ENCODE measurements around the gene CALN1. TPM values are rescaled to one million over a fixed set of nuclear protein-coding genes. Genes with fewer than 3 reads are reported as not detected.

CALN1 gene
- polyA plus RNA-seq, 1 donor, result 1.8 TPM

DNA sequence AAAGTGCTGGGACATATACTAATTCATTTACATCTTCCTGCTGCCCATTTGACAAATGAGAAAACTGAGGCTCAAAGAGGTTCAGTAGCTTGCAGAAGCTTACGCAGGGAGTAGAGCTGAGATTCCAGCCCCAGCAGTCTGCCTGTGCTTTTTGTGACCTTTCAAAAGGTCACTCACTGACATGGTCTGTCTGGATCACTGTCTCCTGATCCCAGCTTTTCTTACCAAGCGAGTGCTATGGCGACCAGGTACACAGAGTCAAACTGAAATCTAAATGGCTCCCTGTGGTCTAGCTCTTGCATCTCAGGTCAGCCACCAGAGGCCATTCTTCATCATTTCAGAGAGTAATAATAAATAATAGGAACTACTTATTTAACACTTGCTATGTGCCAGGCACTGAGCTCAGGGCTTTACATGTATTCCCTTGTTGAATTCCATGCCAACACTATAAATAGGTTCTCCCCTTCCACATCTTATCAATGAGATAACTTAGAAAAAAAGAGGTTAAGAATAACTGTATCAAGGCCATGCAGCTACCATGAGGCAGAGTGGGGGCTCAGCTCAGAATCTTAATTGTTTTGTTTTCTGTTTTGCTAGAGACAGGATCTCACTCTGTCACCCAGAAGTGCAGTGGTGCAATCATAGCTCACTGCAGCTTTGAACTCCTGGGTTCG is 381.0 kb downstream of the CALN1 start:
- no peak for DNase-seq

DNA sequence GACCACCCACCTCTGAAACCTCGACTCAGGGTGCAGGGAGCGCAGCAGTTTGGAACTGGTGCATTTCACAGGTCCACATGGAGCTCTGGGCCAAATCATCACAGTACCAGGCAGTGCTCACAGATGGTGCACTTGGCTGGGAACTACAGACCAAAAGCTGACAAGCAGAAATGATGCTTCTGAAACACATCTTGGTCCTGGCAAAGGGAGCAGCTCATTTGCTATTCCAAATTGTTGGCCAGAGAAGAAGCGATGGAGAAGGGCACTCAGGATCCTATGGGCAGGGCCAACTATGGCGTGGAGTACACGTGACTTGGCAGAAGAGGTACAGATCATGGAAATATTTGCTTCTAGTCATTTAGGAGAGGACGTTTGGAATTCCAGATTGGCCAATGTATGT is 383.9 kb downstream of the CALN1 start:
- DNase-seq, result no peak

DNA sequence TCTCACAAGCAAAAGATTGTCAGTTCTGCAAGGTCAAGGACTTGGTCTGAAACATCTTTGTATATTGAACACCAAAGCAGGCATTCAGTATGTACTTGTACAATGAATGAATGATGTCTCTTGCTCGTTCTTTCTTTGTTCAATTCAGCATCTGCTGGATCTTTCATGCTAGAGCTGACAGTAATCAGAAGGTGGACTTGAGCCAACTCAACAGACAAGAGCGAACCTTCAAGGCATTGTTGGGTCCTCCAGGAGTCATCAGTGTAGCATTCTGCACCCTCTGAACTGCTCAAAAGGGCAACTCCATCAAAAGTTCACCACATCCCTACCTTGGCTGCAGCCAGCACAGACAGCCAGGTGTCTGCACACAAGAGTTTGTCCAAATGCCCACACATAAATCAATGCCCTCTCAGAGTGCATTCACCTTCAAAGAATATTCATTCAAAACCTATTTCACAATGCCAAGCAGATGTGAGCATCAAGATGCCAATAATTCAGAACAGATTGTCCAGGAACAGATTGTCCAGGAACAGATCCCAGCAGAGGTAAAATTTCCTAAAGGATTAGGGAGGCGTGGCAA is 386.7 kb downstream of the CALN1 start:
- DNase-seq, result no peak

DNA sequence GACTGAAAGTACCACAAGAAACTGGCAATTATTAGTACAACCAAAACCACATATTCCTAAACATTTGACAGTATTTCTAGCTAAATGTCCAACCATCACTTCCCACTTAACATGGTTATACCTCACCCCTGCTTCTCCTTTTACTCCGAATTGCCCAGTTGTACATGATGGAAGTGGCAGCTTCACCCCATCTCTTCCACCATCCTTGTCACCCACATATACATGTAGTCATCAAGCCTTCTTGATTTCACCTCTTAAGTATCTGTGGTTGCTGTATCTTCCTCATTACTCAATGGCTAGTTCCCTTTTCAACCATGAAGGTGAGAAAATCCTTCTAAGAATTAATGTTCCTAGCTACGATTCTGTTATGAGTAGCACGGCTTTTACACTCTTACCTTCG is 388.2 kb downstream of the CALN1 start:
- DNase-seq, result no peak

DNA sequence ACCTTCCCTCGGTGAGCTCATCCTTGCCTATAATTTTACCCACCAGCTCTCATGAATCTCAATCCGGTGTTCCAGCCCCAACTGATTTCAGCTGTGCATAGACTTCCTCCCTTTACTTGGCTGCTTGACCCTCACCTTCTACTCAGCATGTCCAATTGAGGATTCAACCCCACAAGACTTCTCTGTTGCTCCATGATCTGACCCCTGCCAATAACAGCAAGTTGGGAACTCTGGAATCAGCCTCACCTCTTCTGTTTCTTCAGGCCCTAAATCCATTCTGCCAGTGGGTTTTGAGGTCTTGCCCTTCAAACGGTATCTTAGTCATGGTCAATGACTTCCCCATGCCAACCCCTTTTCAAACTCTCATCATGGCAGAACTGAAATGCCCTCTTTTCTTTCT is 390.4 kb downstream of the CALN1 start:
- DNase-seq, result no peak

DNA sequence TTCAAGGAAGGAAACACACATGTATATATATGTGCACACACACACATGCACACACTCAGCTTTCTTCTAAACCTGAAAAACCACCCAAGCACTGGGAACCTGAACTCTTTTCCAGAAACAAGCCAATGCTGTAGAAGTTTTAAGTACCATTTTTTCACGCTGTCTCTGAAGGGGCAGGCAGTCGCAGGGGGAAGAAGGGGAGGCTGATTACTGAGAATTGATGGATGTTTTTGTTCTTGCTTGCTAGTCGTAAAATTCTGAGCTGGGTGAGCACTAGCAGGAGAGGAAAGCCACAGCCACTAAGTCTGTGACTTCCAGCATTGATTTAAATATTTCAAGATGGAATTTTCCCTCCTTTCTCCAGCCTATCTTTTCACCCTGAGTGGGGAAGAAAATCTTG is 391.8 kb downstream of the CALN1 start:
- DNase-seq, result no peak

DNA sequence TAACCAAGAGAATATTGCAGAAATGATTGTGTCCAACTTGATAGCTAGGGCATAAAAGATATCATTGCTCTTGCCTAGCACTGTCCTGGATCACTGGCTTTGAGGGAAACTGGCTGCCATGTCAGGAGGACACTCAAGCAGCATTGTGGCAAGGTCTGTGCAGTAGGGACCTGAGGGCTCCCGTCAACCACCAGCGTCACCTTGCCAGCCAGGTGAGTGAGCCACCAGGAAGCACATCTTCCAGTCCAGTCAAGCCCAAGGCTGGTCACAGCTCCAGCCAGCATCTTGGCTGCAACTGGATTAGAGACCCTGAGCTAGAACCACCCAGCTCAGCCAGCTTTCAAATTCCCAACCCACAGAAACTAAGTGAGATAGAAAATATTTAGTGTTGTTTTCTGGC is 392.7 kb downstream of the CALN1 start:
- no peak for DNase-seq

DNA sequence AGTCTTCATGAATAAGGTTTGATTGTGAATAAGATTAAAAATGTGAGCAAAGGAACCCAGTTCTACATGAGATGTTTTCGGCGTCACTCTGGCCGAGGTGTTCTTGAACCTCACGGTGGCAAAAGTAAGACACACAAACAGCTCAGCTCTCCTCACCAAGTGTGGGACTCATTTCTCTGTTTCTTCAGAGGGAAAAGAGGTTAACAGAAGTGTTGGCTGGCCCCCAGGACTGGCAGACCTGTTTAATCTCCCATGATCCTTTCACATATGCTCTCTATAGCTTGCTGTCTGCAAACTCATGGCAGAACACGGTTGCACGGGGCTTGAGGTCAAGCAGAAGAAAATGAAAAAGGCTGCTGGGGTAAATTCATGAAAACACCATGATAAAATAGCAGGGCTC is 394.4 kb downstream of the CALN1 start:
- no peak for DNase-seq

DNA sequence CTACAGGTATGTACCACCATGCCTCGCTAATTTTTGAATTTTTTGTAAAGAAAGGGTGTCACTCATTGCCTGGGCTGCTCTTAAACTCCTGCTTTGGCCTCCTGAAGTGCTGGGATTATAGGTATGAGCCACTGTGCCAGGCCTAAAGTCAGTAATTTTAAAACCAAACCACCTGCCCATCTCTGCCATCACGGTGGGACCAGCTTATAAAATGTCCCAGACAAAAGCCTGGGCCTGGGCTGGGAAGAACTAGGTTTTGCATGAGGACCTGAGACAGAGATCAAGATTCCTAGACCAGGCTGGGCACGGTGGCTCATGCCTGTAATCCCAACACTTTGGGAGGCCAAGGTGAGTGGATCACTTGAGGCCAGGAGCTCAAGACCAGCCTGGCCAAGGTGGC is 395.6 kb downstream of the CALN1 start:
- DNase-seq, result no peak

DNA sequence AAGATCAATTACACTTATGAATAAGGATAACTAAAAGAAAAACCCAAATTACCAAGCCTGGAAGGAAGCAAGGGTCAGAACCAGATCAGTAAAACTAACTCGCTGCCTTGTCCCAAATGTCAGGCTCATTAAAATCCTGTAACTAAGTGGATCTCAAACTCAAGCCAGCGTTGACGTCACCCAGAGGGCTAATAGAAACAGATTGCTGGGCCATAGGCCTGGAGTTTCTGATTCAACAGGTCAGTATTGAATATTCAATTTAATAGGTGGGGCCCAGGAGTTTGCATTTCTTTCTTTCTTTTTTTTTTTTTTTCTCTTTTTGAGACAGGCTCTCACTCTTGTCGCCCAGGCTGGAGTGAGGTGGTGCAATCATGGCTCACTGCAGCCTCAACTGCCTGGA is 397.0 kb downstream of the CALN1 start:
- no peak for DNase-seq

DNA sequence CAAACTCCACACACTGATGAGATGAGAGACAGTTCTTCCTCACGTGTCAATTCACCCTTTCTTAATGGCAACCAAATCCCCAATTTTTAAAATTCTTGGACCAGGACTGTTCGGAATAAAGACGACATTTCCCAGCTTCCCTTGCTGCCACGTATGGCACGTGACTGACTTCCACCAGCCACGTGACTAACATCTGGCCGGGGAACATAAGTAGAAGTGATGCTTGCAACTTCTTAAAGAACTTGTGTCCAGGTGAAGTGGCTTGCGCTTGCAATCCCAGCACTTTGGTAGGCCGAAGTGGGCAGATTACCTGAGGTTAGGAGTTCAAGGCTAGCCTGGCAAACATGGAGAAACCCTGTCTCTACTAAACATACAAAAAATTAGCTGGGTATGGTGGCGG is 405.1 kb downstream of the CALN1 start:
- no peak for DNase-seq

DNA sequence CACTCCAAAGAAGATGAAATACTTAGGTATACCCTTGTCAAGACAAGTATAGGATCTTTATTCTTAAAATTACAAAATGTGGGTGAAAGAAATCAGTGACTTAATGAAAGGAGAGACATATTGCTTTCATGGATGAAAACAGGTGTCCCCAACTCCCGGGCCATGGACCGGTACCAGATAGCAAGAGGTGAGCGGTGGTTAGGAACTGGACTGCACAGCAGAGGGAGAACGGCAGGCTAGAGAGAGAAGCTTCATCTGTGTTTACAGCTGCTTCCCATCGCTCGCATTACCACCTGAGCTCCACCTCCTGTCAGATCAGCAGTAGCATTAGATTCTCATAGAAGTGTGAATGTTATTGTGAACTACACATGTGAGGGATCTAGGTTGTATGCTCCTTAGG is 408.9 kb downstream of the CALN1 start:
- no peak for DNase-seq

DNA sequence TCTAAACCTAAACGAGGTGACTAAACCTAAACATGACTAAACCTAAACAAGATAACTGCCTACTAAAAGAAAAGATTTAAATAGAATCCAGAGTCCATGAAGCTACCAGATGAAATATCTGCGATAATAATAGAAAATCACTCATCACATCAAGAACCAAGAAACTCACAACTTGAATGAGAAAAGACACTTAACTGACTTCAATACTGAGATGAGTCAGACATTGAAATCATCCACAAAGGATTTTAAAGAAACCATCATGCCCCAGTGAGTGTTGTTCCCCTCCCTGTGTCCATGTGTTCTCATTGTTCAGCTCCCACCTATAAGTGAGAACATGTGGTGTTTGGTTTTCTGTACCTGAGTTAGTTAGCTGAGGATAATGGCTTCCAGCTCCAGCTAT is 416.0 kb downstream of the CALN1 start:
- DNase-seq, result no peak

DNA sequence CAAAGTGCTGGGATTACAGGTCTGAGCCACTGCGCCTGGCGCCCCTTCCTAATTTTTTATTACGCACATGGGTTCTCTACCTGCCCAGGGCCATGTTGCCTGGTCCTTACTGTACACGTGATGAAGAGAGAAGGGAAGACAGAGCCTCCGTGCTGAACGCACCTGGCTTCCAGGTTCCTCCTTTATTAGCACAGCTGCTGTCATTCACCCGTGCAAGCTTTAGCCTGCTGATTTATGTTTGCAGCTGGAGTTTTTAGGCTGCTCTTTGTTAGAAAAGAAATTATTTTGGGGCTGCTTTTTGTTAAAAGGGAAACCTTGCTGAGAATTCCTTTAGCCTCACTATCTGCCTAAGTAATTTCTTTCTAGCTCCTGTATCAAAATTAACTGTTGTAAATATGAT is 417.0 kb downstream of the CALN1 start:
- DNase-seq, result no peak

DNA sequence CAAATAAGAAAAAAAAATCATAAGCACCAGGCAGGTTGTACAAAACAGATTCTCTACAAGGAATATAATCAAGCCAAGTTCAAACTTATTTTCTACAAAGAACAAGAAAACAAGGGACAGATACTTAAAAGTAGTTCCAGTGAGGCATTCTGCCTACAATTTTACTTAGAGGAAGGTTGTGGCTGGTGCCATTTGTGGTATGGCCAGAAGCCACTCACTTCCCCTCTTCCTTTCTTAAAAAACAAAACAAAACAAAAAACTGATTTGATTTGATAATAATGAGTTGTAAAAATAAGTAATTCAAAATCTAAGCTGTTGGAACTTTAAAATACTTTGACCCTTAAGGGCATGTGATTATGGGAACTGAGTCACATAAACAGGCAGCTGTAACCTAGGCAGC is 420.6 kb downstream of the CALN1 start:
- no peak for DNase-seq

DNA sequence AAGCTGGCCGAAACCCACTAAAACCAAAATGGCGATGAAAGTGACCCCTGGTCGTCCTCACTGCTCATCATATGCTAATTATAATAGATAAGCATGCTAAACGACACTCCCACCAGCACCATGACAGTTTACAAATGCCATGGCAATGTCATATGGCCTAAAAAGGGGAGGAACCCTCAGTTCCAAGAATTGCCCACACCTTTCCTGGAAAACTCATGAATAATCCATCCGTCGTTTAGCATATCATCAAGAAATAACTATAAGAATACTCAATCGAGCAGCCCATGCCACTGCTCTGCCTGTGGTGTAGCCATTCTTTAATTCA is 422.0 kb downstream of the CALN1 start:
- no peak for DNase-seq

DNA sequence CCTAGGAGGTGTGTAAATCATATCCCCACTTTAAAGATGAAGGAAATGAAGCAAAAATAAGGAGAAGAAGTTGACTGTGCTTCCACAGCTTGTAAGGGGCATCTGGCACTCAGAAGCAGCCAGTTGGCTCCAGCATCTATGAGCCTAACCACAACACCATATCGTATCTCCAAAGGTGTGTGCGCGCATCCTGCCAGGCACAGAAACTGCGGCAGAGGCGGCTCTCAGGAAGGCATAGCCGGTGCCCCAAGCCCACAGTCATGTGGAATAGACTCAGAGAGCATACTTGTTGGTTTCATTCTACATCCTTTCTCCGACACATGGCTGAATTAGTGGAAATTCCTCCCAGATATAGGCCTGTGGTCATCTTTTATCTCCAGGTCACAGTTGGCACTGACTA is 423.9 kb downstream of the CALN1 start:
- DNase-seq, result no peak

DNA sequence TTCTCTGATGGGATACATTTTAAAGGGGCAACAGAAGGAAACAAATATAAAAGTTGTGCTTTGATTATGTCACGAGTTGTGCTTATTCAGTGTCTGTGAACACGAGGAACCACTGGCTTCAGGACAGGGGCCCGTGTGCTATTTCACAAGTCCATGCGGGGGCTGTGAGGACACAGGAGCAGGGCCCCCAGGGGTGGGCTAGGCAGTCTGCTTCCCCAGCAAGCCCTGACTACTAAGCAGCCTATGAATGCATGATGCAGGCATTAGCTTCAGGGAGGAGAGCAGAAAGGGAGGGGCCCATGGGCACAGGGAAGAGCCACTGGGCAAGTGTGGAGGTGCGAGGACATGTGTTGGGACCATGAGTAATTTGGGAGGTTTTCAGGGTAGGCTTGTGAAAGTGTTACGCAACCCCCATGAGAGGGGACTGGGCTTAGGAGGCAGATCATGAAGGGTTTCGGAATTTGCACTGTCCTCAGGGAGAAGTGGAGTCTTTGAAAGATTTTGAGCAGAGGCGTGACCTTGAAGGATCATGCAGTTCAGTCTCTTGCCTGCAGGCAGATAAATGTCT is 424.9 kb downstream of the CALN1 start:
- no peak for DNase-seq

DNA sequence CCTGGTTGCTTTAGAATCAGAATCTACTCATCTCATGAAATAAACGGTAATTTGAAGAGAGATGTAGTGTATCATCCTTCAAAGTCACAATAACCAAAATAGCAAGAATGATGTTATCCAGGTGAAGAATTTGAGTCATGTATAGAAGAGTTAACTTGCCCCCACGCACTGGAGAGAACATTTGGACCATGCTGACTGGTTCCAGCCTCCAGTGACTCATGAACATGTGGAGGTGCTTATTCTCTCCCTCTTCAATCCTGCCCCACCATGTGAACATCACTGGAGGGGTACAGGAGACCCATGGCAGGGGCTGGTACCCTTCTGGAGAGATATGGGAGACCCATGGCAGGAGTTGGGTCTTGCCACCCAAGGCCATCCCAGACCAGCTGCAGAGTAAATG is 427.8 kb downstream of the CALN1 start:
- DNase-seq, result no peak

DNA sequence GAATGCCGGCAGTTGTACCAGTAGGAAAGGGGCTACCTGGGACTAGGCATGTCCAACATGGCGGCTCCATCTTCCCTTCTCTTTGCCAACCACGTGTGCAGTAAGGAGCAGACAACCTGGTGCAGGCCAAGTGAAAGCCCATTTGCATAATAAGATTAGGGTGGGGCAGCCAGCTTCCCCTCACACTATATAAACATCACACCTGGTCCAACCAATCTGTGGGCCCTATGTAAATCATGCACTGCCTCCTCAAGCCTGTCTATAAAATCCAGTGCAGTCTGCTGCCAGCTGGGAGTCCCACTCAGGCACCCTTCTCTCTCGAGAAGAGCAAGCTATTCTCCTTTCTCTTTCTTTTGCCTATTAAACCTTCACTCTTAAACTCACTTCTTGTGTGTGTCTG is 429.3 kb downstream of the CALN1 start:
- DNase-seq, result no peak

DNA sequence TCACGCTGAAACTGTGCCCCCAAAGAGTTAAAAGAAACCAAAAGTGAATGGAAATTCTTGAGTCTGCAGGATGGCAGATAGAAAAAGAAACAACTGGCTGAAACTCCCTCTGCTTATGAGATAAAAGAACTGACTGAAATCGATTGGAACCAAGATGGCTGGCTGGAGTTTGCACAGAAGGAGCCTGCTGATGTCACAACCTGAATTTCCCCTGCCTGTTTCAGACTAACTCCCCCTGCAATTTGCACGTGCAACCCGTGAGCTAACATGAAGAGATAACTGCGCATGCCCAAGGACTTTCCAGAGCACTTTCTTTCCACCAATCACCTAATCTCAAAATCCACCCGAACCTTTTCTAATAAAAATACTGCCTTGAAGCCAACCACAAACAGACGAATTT is 435.5 kb downstream of the CALN1 start:
- DNase-seq, result no peak

DNA sequence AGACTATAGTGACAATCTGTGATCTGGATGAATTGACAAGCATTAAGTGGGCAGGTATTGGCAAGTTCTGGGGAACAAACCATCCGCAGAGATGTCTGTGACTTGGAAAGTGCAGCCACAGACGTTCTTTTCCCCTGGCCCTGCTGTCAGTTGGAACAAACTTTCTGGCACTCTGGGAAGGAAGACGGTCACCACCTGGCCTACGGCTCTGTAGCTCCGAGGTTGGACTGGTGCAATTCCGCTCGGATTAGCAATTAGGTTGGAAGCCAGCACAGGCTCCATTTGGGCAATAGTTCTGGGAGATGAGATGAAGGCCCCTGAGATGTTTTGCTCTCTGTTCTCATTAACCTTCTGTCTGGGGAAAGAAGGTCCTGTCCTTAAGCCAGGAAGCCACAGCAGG is 437.5 kb downstream of the CALN1 start:
- DNase-seq, result no peak

DNA sequence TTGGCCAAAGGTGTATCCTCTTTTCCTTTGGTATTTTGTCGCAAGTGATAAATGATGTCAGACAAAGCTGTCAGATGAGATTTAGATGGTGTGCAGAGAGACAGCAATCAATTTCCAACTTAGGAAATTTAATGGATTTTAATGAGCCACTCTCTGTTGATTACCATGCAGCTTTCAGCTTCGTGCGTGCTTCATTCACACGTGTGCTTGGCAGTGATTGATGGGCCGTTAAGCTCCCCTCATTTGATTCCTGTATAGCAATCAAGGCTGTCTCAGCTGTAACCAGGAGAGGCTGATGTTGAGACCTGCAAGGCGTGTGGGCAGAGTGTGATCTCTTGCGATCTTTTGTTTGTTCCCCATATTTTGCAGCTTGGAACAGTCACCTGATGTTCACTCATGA is 439.6 kb downstream of the CALN1 start:
- no peak for DNase-seq

DNA sequence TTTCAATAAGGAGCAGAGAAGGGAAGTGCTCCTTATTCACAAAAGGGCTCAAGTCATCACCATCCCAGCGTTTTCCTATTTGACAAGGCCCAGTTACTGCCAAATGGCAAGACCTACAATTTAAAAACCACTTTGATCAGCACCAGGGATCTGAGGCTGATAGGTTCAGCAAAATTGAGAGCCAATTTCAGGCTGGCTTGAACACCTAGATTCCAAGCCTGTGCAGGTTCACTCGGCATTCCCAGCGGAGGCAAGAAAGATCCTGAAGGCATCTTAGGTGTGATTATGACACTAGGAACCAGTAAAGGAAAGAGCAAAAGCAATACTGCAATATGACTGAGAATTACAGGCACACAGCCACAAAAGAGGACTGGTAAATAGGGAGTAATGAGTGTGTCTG is 441.4 kb downstream of the CALN1 start:
- no peak for DNase-seq

DNA sequence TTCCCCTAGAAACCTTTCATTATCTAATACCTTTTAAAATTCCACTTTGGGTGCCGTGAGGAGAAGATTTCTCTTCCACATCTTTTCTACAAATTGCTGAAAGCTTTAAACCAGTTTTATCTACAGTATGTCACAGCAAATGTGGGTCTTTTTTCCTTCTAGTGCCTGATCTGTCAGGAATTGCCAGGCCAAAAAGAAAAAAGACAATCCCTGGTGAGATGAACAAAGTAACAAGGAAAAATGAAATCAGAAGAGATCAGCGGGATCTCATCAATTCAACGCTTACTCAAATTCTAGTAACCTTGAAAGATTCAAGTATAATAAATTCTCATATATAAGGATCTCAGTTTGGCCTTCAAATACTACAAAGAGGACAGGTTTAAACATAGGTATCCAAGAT is 449.5 kb downstream of the CALN1 start:
- DNase-seq, result no peak

All from hindlimb muscle (tissue), 1 donor.